Heart left ventricle (tissue), 16 donors: ENCODE data around the gene TTC23. TPM values are rescaled to one million over a fixed set of nuclear protein-coding genes. Genes with fewer than 3 reads are reported as not detected.

ENCODE experiments used
- ATAC-seq, 4 donors: fragments of 200-7000 bp; cut with Tn5 transposase; one replicate each; pipeline ENCODE4 v1.9.1; 2020 to 2022; ENCODE audit warnings: moderate library complexity in 4 of 4, mild to moderate bottlenecking in 3 of 4, moderate number of reproducible peaks in 1 of 4
- DNase-seq, 5 donors: peaks; one replicate each; pipeline ENCODE4 v3.0.0-alpha.2; 2020
- H3K27ac ChIP-seq, 12 donors: fragments of 200-600 bp; sonication (generic) in 4 of 12; one replicate each; pipeline versions ENCODE4 v1.5.0 to v1.8.0; 2016 to 2022; ENCODE audit warnings: mild to moderate bottlenecking in 2 of 12
- H3K27me3 ChIP-seq, 9 donors: fragments of 200-600 bp; sonication (generic) in 2 of 9; one replicate each; pipeline versions ENCODE4 v1.5.1 to v1.8.0; 2016 to 2022; ENCODE audit warnings: mild to moderate bottlenecking in 3 of 9
- H3K36me3 ChIP-seq, 9 donors: fragments of 200-600 bp; sonication (generic) in 2 of 9; one replicate each; pipeline versions ENCODE4 v1.5.0 to v1.8.0; 2018 to 2022; ENCODE audit warnings: mild to moderate bottlenecking in 2 of 9
- H3K4me1 ChIP-seq, 12 donors: fragments of 200-600 bp; sonication (generic) in 4 of 12; one replicate each; pipeline versions ENCODE4 v1.5.0 to v1.8.0; 2016 to 2022; ENCODE audit warnings: mild to moderate bottlenecking in 3 of 12
- H3K4me3 ChIP-seq, 12 donors: fragments of 200-600 bp; sonication (generic) in 4 of 12; one replicate each; pipeline versions ENCODE4 v1.5.0 to v1.8.0; 2017 to 2022; ENCODE audit warnings: mild to moderate bottlenecking in 9 of 12, moderate library complexity in 4 of 12
- H3K9me3 ChIP-seq, 12 donors: fragments of 200-600 bp; sonication (generic) in 4 of 12; one replicate each; pipeline versions ENCODE4 v1.5.0 to v1.8.0; 2016 to 2022; ENCODE audit warnings: mild to moderate bottlenecking in 1 of 12
- CTCF ChIP-seq, 12 donors: fragments of 200-600 bp; sonication (generic) in 4 of 12; IDR thresholded peaks; one replicate each; pipeline versions ENCODE4 v1.5.0 to v1.8.0; 2018 to 2022; ENCODE audit warnings: antibody characterized with exemption in 12 of 12, mild to moderate bottlenecking in 5 of 12
- POLR2A ChIP-seq, 2 donors: fragments of 450-650 bp; IDR thresholded peaks; one replicate each; pipeline ENCODE4 v1.6.1; 2017; ENCODE audit warnings: antibody characterized with exemption in 2 of 2, mild to moderate bottlenecking in 2 of 2, moderate library complexity in 2 of 2
- WGBS, 4 donors: extraction: QIAGEN DNeasy Blood & Tissue Kit in 2 of 4; methylation state at CpG; one replicate each; pipeline versions ENCODE4 v1.1.5 to v1.1.7; 2013 to 2018; 5-methylcytosine and 5-hydroxymethylcytosine counted together
- intact Hi-C, 10 donors: fragments of 100-400 bp; cut with DNase I; formaldehyde crosslinking; loops; one replicate each; pipeline versions ENCODE4 v1.11.1 to v1.14.2; 2022
- polyA plus RNA-seq, 2 donors: library from polyadenylated mRNA; stranded (reverse); fragments of 200-250 nt; gene quantifications; one replicate each; pipeline ENCODE4 v1.2.3, GENCODE V29; 2013
- total RNA-seq, 9 donors: library from RNA; depleted of rRNA in 2 of 9; stranded (reverse); fragments of >200 nt in 2 of 9; fragmentation: NEBNext Ultra II Directional in 3 of 9; extraction: Animal tissue kit (Norgen Biotek cat#: 25700) in 3 of 9; gene quantifications; one replicate each; pipeline versions ENCODE4 v1.1.0 to v1.2.4, GENCODE V29; 2016 to 2023
- donor health status: ischemic (EF 13 %, LVEDD 7.1; RV severe dilation, severe dysfunction).
- donor health status: healthy with polysubstance abuse.
- donor health status: DM: no; HTN: yes; CAD: no.
- donor health status: DM: no; HTN: no; CAD: no.
- donor health status: ischemic (EF 25% LVEDD 6.9; RV normal size, moderate dysfunction).
- donor health status: ischemic (EF 25% LVEDD 5.7; RV mildly dilated, moderate dysfunction).
- donor health status: healthy.
- donor health status: DM: yes; HTN: yes; CAD: no.
- donor health status: ischemic (EF 35%, LVEDD 5.7; RV mildly dilated, moderate dysfunction).
- donor health status: nonischemic (EF 11% LVEDD 7.7; RV severe dilation, severe dysfunction).
- donor health status: DM: yes; HTN: yes; CAD: no.
- donor health status: PGD.
- donor health status: ischemic (EF 29% LVEDD 5.4; RV normal size, mild dysfunction).
- donor health status: nonischemic (EF 23%, LVEDD 6.1; RV moderate dilation, normal function).

TTC23 gene
- total and polyA plus RNA-seq, 11 donors = 5.7 to 19.5 (median 10.4) TPM

DNA sequence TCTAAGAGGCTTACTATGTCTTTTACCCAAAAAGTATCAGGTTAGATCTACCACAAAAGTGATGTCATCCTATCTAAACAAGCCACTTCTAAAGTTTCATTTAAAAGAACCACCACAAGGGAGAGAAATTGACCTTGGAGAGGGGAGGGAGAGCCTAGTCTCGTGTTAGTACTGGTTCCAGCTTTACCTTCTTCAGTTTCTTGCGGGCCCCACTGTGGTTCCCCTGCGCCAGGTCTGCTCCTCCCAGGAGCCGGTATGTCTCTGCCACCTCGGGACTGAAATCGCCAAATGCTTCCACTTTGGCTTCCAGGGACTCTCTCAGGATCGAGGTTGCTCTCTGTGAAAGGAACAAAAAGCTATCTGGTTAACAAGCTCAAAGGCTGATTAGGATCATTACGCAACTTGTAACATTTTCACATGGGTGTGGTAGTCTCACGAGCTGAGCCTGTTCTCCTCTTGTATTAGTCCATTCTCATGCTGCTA, 93.4 kb downstream of the TTC23 start:
- no peak for ATAC-seq
- Histone ChIP-seq H3K27me3 (no peaks in the 10 kb centered on the region), H3K36me3 (peaks cover 0 to 60% (median 25%) of the 10 kb centered on the region in 9 donors), H3K4me3 (no peak overlapping the region), H3K9me3 (no peaks in the 10 kb centered on the region), H3K4me1 (no peaks in the 10 kb centered on the region), H3K27ac (no peak overlapping the region)
- no peak for TF ChIP-seq POLR2A (IDR thresholded peaks at IDR 0.05)
- TF ChIP-seq CTCF (IDR thresholded peaks at IDR 0.05) = no peak
- no peak for DNase-seq
- 83 to 90% (median 86%) methylated on average over 9 of the region's 9 CpGs for WGBS, 4 donors
- intact Hi-C loops = loop anchor here in 1 of 10 donors (1.0 kb wide), 1 partner anchor 8 kb away; no protein-coding TSS in a partner anchor

- no peaks in the 10 kb centered on the region for H3K27me3 ChIP-seq
- intact Hi-C loops = no loop called here
- 72 to 80% (median 75%) methylated on average over 2 of the region's 2 CpGs for WGBS, 4 donors
- H3K4me1 ChIP-seq = peaks cover 0 to 4% (median under 1%) of the 10 kb centered on the region in 12 donors
- TF ChIP-seq POLR2A (IDR thresholded peaks at IDR 0.05) (no peak), CTCF (IDR thresholded peaks at IDR 0.05) (no peak)
- H3K27ac ChIP-seq = no peak overlapping the region
- no peaks in the 10 kb centered on the region for H3K9me3 ChIP-seq
- peaks cover 0 to 63% (median 25%) of the 10 kb centered on the region in 9 donors for H3K36me3 ChIP-seq
- DNase-seq (no peak), ATAC-seq (no peak)
- no peak overlapping the region for H3K4me3 ChIP-seq
Observed at GRCh38 chr15:99154271-99154670, 95.1 kb downstream of the TTC23 start.

- H3K4me3 ChIP-seq = no peak overlapping the region
- H3K9me3 ChIP-seq = no peaks in the 10 kb centered on the region
- no peak for TF ChIP-seq POLR2A (IDR thresholded peaks at IDR 0.05)
- no peak for TF ChIP-seq CTCF (IDR thresholded peaks at IDR 0.05)
- 63 to 84% (median 72%) methylated on average over 6 of the region's 6 CpGs for WGBS, 4 donors
- peaks cover 0 to 61% (median 16%) of the 10 kb centered on the region in 9 donors for H3K36me3 ChIP-seq
- H3K4me1 ChIP-seq = peaks cover 0 to 14% (median 3%) of the 10 kb centered on the region in 12 donors
- intact Hi-C loops = no loop called here
- H3K27ac ChIP-seq = no peak overlapping the region
- no peaks in the 10 kb centered on the region for H3K27me3 ChIP-seq
- DNase-seq (no peak), ATAC-seq (no peak)
Observed at GRCh38 chr15:99153026-99153535, 96.3 kb downstream of the TTC23 start.

GRCh38 chr15:99151156-99151555, 98.2 kb downstream of the TTC23 start:
- DNase-seq (no peak), ATAC-seq (no peak)
- no peaks in the 10 kb centered on the region for H3K27me3 ChIP-seq
- no peak overlapping the region for H3K4me3 ChIP-seq
- no peak for TF ChIP-seq CTCF (IDR thresholded peaks at IDR 0.05)
- intact Hi-C loops = no loop called here
- H3K27ac ChIP-seq = no peak overlapping the region
- peaks cover 0 to 54% (median 16%) of the 10 kb centered on the region in 9 donors for H3K36me3 ChIP-seq
- 75 to 87% (median 81%) methylated on average over 2 of the region's 2 CpGs for WGBS, 4 donors
- H3K9me3 ChIP-seq = no peaks in the 10 kb centered on the region
- H3K4me1 ChIP-seq = peaks cover 0 to 14% (median 3%) of the 10 kb centered on the region in 12 donors
